ENCODE measurements around the gene FGR. TPM values are rescaled to one million over a fixed set of nuclear protein-coding genes. Genes with fewer than 3 reads are reported as not detected.
A peak's percentile ranks its signal among the peaks of the same experiment; 100 is the strongest.

The FGR gene
- total RNA-seq, 1 experiment from 2014 or later: not detected

- H3K9me2 ChIP-seq (ENCODE audit: insufficient read depth): no peaks in the 10 kb centered on the region
- no peaks in the 10 kb centered on the region for H3K9me3 ChIP-seq (ENCODE audit: control insufficient read depth in 1 of 2, insufficient read depth in 1 of 2, low read depth in 1 of 2, low read length in 2 of 2)
- no TSS peak for BruUV-seq (replicated peaks)
- H3K27ac ChIP-seq (ENCODE audit: low read depth, low read length): no peak overlapping the region
- peaks cover 27 to 50% of the 10 kb centered on the region in 2 experiments for H3K4me1 ChIP-seq (ENCODE audit: control insufficient read depth in 1 of 2, insufficient read depth in 2 of 2, low read length in 2 of 2)
- no peak overlapping the region for H2AFZ ChIP-seq (ENCODE audit: low read depth, low read length, poor library complexity, severe bottlenecking)
- H4K20me1 ChIP-seq (ENCODE audit: insufficient read depth): no peaks in the 10 kb centered on the region
- DNase-seq (ENCODE audit: low read depth, low spot score): no peak
- TF ChIP-seq MAX (IDR thresholded peaks at IDR 0.05) (0 out of 2 replicates have a peak, but pooled peaks have one; percentile 35), CBX3 (IDR thresholded peaks at IDR 0.05; ENCODE audit: low read depth) (no peak)
- POLR2A ChIA-PET: no interaction called here
- H3K36me3 ChIP-seq (ENCODE audit: control insufficient read depth in 1 of 2, insufficient read depth in 2 of 2, low read length in 2 of 2): no peaks in the 10 kb centered on the region
- H3K4me3 ChIP-seq (replicated peaks in 1 of 2; ENCODE audit: low read depth in 1 of 2, low read length in 2 of 2): no peak overlapping the region
- RAD21 ChIA-PET (ENCODE audit: low non-redundant PET in 1 of 2, low total read pairs in 2 of 2, uncharacterized antibody in 2 of 2, unreplicated experiment in 2 of 2): interaction anchor here in 1 of 2 experiments (0.6 kb wide), 1 partner anchor 57 kb away, joined by 4 read pairs; no protein-coding TSS in a partner anchor
- ATAC-seq: no peak
- H3K79me2 ChIP-seq (ENCODE audit: insufficient read depth, low read length): no peaks in the 10 kb centered on the region
- CTCF ChIA-PET: interaction anchor here (2.7 to 5.3 kb wide), 2 partner anchors 56 to 364 kb away, joined by 10 to 74 read pairs; no protein-coding TSS in a partner anchor
- intact Hi-C loops (cut with micrococcal nuclease): loop anchor here (5.0 kb wide), 3 partner anchors 247 to 352 kb away; no protein-coding TSS in a partner anchor
- no peaks in the 10 kb centered on the region for H3K27me3 ChIP-seq (ENCODE audit: insufficient read depth, low read length)
- no peak overlapping the region for H3K9ac ChIP-seq (ENCODE audit: low read length)
- H3K4me2 ChIP-seq (ENCODE audit: low read length): no peak overlapping the region
These were observed 29.3 kb upstream of the FGR start for GRCh38 chr1:27664291-27664690.

DNA sequence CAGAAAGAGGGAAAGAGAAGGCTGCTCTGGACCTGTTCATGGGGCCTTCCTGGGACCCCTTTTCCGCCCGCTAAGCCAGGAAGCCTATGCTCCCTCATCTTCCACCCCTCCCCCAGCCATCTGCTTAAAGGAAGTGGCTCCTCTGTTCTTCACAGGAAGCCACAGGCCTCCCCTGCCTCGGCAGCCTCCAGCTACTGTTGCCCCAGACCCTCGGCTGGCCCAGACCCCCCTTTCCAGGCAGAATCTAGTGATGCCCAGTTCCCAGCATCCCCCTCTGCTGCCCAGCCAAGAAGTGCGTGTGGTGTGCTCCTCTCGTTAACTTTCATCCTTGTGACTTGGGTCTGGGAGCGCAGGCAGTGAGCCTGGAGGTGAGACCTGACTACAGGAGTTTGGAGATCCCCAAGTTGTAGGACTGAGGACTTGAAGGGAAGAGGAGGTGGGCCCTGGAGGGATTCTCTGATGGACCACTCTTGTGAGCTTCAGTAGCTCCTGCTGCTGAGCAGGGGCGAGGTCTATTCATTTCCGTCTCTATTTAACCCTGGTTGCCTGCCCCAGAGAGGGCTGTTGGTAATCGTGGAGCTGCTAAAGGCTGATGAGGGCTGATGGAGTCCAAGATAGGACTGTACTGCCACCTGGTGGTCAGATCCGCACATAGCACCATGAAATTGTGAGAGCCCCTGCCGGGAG, 27.9 kb upstream of the FGR start:
- H3K27ac ChIP-seq (ENCODE audit: low read depth, low read length): peak overlapping the region; percentile 43
- TF ChIP-seq, protein P1, sequence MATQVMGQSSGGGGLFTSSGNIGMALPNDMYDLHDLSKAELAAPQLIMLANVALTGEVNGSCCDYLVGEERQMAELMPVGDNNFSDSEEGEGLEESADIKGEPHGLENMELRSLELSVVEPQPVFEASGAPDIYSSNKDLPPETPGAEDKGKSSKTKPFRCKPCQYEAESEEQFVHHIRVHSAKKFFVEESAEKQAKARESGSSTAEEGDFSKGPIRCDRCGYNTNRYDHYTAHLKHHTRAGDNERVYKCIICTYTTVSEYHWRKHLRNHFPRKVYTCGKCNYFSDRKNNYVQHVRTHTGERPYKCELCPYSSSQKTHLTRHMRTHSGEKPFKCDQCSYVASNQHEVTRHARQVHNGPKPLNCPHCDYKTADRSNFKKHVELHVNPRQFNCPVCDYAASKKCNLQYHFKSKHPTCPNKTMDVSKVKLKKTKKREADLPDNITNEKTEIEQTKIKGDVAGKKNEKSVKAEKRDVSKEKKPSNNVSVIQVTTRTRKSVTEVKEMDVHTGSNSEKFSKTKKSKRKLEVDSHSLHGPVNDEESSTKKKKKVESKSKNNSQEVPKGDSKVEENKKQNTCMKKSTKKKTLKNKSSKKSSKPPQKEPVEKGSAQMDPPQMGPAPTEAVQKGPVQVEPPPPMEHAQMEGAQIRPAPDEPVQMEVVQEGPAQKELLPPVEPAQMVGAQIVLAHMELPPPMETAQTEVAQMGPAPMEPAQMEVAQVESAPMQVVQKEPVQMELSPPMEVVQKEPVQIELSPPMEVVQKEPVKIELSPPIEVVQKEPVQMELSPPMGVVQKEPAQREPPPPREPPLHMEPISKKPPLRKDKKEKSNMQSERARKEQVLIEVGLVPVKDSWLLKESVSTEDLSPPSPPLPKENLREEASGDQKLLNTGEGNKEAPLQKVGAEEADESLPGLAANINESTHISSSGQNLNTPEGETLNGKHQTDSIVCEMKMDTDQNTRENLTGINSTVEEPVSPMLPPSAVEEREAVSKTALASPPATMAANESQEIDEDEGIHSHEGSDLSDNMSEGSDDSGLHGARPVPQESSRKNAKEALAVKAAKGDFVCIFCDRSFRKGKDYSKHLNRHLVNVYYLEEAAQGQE (IDR thresholded peaks at IDR 0.05; ENCODE audit: low read depth): no peak
- peak; percentile 81 to 96 (median 89) for TF ChIP-seq CTCF (IDR thresholded peaks at IDR 0.05 in 2 of 3, conservative IDR thresholded peaks at IDR 0.05 in 1 of 3; ENCODE audit: borderline replicate concordance in 1 of 3, insufficient read depth in 1 of 3, low read depth in 2 of 3, low read length in 2 of 3)
- TF ChIP-seq EZH2 (IDR thresholded peaks at IDR 0.05): no peak
- 0 out of 2 replicates have a peak, but pooled peaks have one; percentile 30 for TF ChIP-seq ZFX (IDR thresholded peaks at IDR 0.05)
- no peak for TF ChIP-seq YY1 (IDR thresholded peaks at IDR 0.05; ENCODE audit: extremely low read depth, insufficient replicate concordance, low read depth, low read length)
- no peak for TF ChIP-seq POLR2A (IDR thresholded peaks at IDR 0.05; ENCODE audit: borderline replicate concordance, extremely low read depth, insufficient read depth, insufficient read length)
- TF ChIP-seq RAD21 (IDR thresholded peaks at IDR 0.05; ENCODE audit: low read depth): peak; percentile 95
- TF ChIP-seq ELF1 (IDR thresholded peaks at IDR 0.05; ENCODE audit: borderline replicate concordance, low read depth): no peak
- peaks cover 35 to 58% of the 10 kb centered on the region in 2 experiments for H3K4me1 ChIP-seq (ENCODE audit: control insufficient read depth in 1 of 2, insufficient read depth in 2 of 2, low read length in 2 of 2)
- RAD21 ChIA-PET (ENCODE audit: low non-redundant PET in 1 of 2, low total read pairs in 2 of 2, uncharacterized antibody in 2 of 2, unreplicated experiment in 2 of 2): interaction anchor here (0.6 to 1.6 kb wide), 5 partner anchors 19 to 56 kb away, joined by 3 to 25 read pairs (median 3); no protein-coding TSS in a partner anchor
- CTCF ChIA-PET: interaction anchor here (0.6 to 5.3 kb wide), 18 partner anchors 9 to 618 kb away, joined by 3 to 74 read pairs (median 6); partner anchors contain the start of gene IFI6
- DNase-seq (ENCODE audit: low read depth, low spot score) (peak; percentile 54), ATAC-seq (peak; percentile 59)
- H3K27me3 ChIP-seq (ENCODE audit: insufficient read depth, low read length): no peaks in the 10 kb centered on the region
- no peak overlapping the region for H3K4me3 ChIP-seq (replicated peaks in 1 of 2; ENCODE audit: low read depth in 1 of 2, low read length in 2 of 2)
- intact Hi-C loops (cut with micrococcal nuclease): loop anchor here (1.0 to 5.0 kb wide), 4 partner anchors 55 to 351 kb away; no protein-coding TSS in a partner anchor
- H3K9me2 ChIP-seq (ENCODE audit: insufficient read depth): no peaks in the 10 kb centered on the region
- H3K9me3 ChIP-seq (ENCODE audit: control insufficient read depth in 1 of 2, insufficient read depth in 1 of 2, low read depth in 1 of 2, low read length in 2 of 2): no peaks in the 10 kb centered on the region
- H3K36me3 ChIP-seq (ENCODE audit: control insufficient read depth in 1 of 2, insufficient read depth in 2 of 2, low read length in 2 of 2): no peaks in the 10 kb centered on the region
- no TSS peak for BruUV-seq (replicated peaks)
- H3K4me2 ChIP-seq (ENCODE audit: low read length): 0 out of 2 replicates have a peak overlapping the region, but pooled peaks have one; percentile 17
- POLR2A ChIA-PET: interaction anchor here (1.0 to 1.4 kb wide), 2 partner anchors 46 to 54 kb away, joined by 4 to 5 read pairs; no protein-coding TSS in a partner anchor
- no peak overlapping the region for H2AFZ ChIP-seq (ENCODE audit: low read depth, low read length, poor library complexity, severe bottlenecking)
- no peaks in the 10 kb centered on the region for H4K20me1 ChIP-seq (ENCODE audit: insufficient read depth)
- no peak overlapping the region for H3K9ac ChIP-seq (ENCODE audit: low read length)
- no peaks in the 10 kb centered on the region for H3K79me2 ChIP-seq (ENCODE audit: insufficient read depth, low read length)
